NCI-H1436 (cell line): ENCODE data around the gene NSUN4.
"Not testable (repeated sequence)": the region's sequence is repeated elsewhere in the genome, so short reads cannot be mapped to it uniquely, and the experiment has no call there.

Experiments used
- DNase-seq: peaks from one replicate; lab custom pipeline; 2025; lab: John Stamatoyannopoulos, UW

NSUN4 gene

GRCh38 chr1:46367701-46368100 lies 27.1 kb downstream of the NSUN4 start:
- DNase-seq = not testable (repeated sequence)

- no peak for DNase-seq
These were observed 28.2 kb downstream of the NSUN4 start for GRCh38 chr1:46368791-46369190.

GRCh38 chr1:46369542-46370213 lies 29.1 kb downstream of the NSUN4 start:
- DNase-seq = no peak

GRCh38 chr1:46370214-46370633 lies 29.6 kb downstream of the NSUN4 start:
- DNase-seq = no peak

- DNase-seq = no peak
These were observed 31.8 kb downstream of the NSUN4 start for GRCh38 chr1:46372431-46372830.

GRCh38 chr1:46379996-46380395 lies 39.4 kb downstream of the NSUN4 start:
- no peak for DNase-seq

- DNase-seq = no peak
These were observed 39.9 kb downstream of the NSUN4 start for GRCh38 chr1:46380508-46380907.

GRCh38 chr1:46393510-46393909 lies 52.9 kb downstream of the NSUN4 start:
- DNase-seq = no peak

- DNase-seq = no peak
These were observed 53.7 kb downstream of the NSUN4 start, which contains the start of gene FAAH for GRCh38 chr1:46394108-46394871. Gene FAAH (plus strand): TSS chr1:46394317. CDS start chr1:46394349, 32 bp downstream.

- DNase-seq = no peak
These were observed 54.4 kb downstream of the NSUN4 start for GRCh38 chr1:46394872-46395465.

- peak; percentile 29 for DNase-seq
These were observed 56.1 kb downstream of the NSUN4 start for GRCh38 chr1:46396441-46397398.

GRCh38 chr1:46399307-46399706 lies 58.7 kb downstream of the NSUN4 start:
- DNase-seq = no peak

GRCh38 chr1:46400421-46400820 lies 59.8 kb downstream of the NSUN4 start:
- DNase-seq = no peak

GRCh38 chr1:46401154-46401913 lies 60.7 kb downstream of the NSUN4 start:
- no peak for DNase-seq

GRCh38 chr1:46401964-46402626 lies 61.5 kb downstream of the NSUN4 start:
- DNase-seq = peak; percentile 16

GRCh38 chr1:46403916-46404315 lies 63.3 kb downstream of the NSUN4 start:
- no peak for DNase-seq

- DNase-seq = no peak
These were observed 64.0 kb downstream of the NSUN4 start for GRCh38 chr1:46404482-46405196.

GRCh38 chr1:46405197-46405555 lies 64.6 kb downstream of the NSUN4 start:
- no peak for DNase-seq

GRCh38 chr1:46405724-46406123 lies 65.1 kb downstream of the NSUN4 start:
- DNase-seq = no peak
